GM23338 (cell line): Measurements from ENCODE around the gene CD300H.

Source experiments
- CREB1 ChIP-seq: fragments of 250-450 bp; sonication (Bioruptor Pico); IDR thresholded peaks from 2 replicates; pipeline ENCODE4 v1.5.0; 2020; ENCODE audit warnings: low read depth, mild to moderate bottlenecking, moderate library complexity
- CTCF ChIP-seq, 2 experiments: fragments of 200-600 bp in 1 of 2; sonication (generic) in 1 of 2; conservative IDR thresholded peaks; 2 replicates each; pipeline versions ENCODE4 v1.5.1 to v1.6.1; 2016 to 2017; ENCODE audit warnings: antibody characterized with exemption in 2 of 2, low read depth in 2 of 2, mild to moderate bottlenecking in 2 of 2, moderate library complexity in 1 of 2
- EZH2 ChIP-seq: fragments of 200-600 bp; sonication (generic); IDR thresholded peaks from one replicate; pipeline ENCODE4 v1.8.0; 2017; ENCODE audit warnings: antibody characterized with exemption, mild to moderate bottlenecking, low read depth; ENCODE audit not compliant: unreplicated experiment
- EZH2phosphoT487 ChIP-seq: fragments of 200-600 bp; sonication (generic); IDR thresholded peaks from one replicate; pipeline ENCODE4 v1.8.1; 2018; ENCODE audit warnings: antibody characterized with exemption; ENCODE audit not compliant: unreplicated experiment
- JUNB ChIP-seq: IDR thresholded peaks from one replicate; pipeline ENCODE4 v1.6.1; 2016; ENCODE audit warnings: antibody characterized with exemption; ENCODE audit not compliant: unreplicated experiment
- POLR2AphosphoS5 ChIP-seq: IDR thresholded peaks from 2 replicates; pipeline ENCODE4 v1.6.1; 2016; ENCODE audit warnings: antibody characterized with exemption, low read depth
- REST ChIP-seq: IDR thresholded peaks from one replicate; pipeline ENCODE4 v1.6.1; 2018; ENCODE audit warnings: antibody characterized with exemption; ENCODE audit not compliant: unreplicated experiment
- ZNF331 ChIP-seq: fragments of 250-450 bp; sonication (Bioruptor Pico); IDR thresholded peaks from 2 replicates; pipeline ENCODE4 v1.5.0; 2020; ENCODE audit warnings: low read depth, mild to moderate bottlenecking, moderate library complexity

DNA sequence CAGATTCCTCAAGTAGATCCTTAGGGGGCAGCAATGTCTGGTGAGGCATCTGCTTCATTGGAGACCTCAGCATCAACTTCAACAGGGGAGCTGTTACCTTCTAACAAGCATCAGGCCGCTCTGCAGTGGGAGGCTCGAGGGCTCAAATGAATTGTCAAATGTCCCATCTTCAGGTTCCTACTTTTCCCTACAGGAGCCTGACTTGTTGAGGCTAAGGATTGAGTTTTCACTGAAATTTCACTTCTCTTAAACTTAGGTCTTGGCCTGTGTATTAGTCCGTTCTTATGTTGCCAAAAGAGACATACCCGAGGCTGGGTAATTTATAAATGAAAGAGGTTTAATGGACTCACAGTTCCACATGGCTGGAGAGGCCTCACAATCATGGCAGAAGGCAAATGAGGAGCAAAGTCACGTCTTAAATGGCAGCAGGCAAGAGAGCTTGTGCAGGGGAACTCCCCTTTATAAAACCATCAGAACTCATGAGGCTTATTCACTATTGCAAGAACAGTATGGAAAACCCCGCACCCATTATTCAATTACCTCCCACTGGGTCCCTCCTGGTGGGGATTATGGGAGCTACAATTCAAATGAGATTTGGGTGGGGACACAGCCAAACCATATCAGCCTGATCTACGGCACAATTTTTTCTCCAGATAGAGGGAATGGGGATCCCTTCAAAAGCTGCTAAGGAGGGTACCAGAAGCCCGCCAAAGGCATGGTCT is 29.9 kb upstream of the CD300H start:
- TF ChIP-seq CTCF (conservative IDR thresholded peaks at IDR 0.05; ENCODE audit: low read depth in 2 of 2) = peak in 1 of 2 experiments; percentile 24; a peak in 2 of 4 replicates
- TF ChIP-seq EZH2phosphoT487 = no peak
- TF ChIP-seq JUNB = no peak
- TF ChIP-seq EZH2 = no peak
- no peak for TF ChIP-seq POLR2AphosphoS5
- no peak for TF ChIP-seq REST
- TF ChIP-seq CREB1 (CRISPR knock-in tag) = no peak
- TF ChIP-seq ZNF331 (CRISPR knock-in tag) = no peak
